ENCODE data around the gene ELMO3. TPM values are rescaled to one million over a fixed set of nuclear protein-coding genes. Genes with fewer than 3 reads are reported as not detected.
A peak's percentile ranks its signal among the peaks of the same experiment; 100 is the strongest.

ELMO3 gene
- total RNA-seq, 4 donors from 2014 or later, result 25.6 to 119 (median 82.2) TPM

GRCh38 chr16:67184995-67185650 is 13.8 kb upstream of the ELMO3 start:
- peak overlapping the region in 2 of 4 donors; percentile 58 to 72 for H3K4me3 ChIP-seq

GRCh38 chr16:67185651-67186134 is 13.2 kb upstream of the ELMO3 start:
- Histone ChIP-seq H3K9me3 (no peaks in the 10 kb centered on the region), H3K4me1 (peaks cover 6 to 45% (median 15%) of the 10 kb centered on the region in 4 donors), H3K36me3 (no peaks in the 10 kb centered on the region), H3K27me3 (no peaks in the 10 kb centered on the region), H3K27ac (peak overlapping the region in 1 of 4 donors; percentile 38), H3K4me3 (peak overlapping the region in 2 of 4 donors; percentile 58 to 72)
- no peak for TF ChIP-seq POLR2A (IDR thresholded peaks at IDR 0.05)
- DNase-seq, result no peak

More at GRCh38 chr16:67184995-67185650, 13.8 kb upstream of the ELMO3 start:
- Histone ChIP-seq H3K36me3 (no peaks in the 10 kb centered on the region), H3K27ac (peak overlapping the region in 2 of 4 donors; percentile 38 to 92), H3K4me1 (peaks cover 6 to 44% (median 15%) of the 10 kb centered on the region in 4 donors), H3K27me3 (no peaks in the 10 kb centered on the region), H3K9me3 (no peaks in the 10 kb centered on the region)
- TF ChIP-seq POLR2A (IDR thresholded peaks at IDR 0.05), result no peak
- TF ChIP-seq CTCF (IDR thresholded peaks at IDR 0.05), result peak; percentile 75 to 89 (median 86)
- DNase-seq, result peak; percentile 91 to 96 (median 93)

GRCh38 chr16:67186550-67186950 is 12.4 kb upstream of the ELMO3 start:
- no peak overlapping the region for H3K27ac ChIP-seq
- TF ChIP-seq CTCF (IDR thresholded peaks at IDR 0.05) (no peak), POLR2A (IDR thresholded peaks at IDR 0.05) (no peak)
- no peaks in the 10 kb centered on the region for H3K27me3 ChIP-seq

GRCh38 chr16:67187175-67187890 is 11.6 kb upstream of the ELMO3 start:
- H3K27me3 ChIP-seq, result no peaks in the 10 kb centered on the region
- no peaks in the 10 kb centered on the region for H3K36me3 ChIP-seq
- no peak overlapping the region for H3K4me3 ChIP-seq
- no peak for DNase-seq
- no peak for TF ChIP-seq POLR2A (IDR thresholded peaks at IDR 0.05)
- TF ChIP-seq CTCF (IDR thresholded peaks at IDR 0.05), result no peak
- H3K4me1 ChIP-seq, result peaks cover 6 to 40% (median 15%) of the 10 kb centered on the region in 4 donors
- no peak overlapping the region for H3K27ac ChIP-seq
- H3K9me3 ChIP-seq, result no peaks in the 10 kb centered on the region

More at GRCh38 chr16:67186550-67186950, 12.4 kb upstream of the ELMO3 start:
- H3K4me1 ChIP-seq, result peaks cover 6 to 45% (median 15%) of the 10 kb centered on the region in 4 donors
- no peak overlapping the region for H3K4me3 ChIP-seq
- H3K36me3 ChIP-seq, result no peaks in the 10 kb centered on the region
- H3K9me3 ChIP-seq, result no peaks in the 10 kb centered on the region
- DNase-seq, result no peak

GRCh38 chr16:67188323-67188722 is 10.6 kb upstream of the ELMO3 start:
- DNase-seq, result no peak
- TF ChIP-seq CTCF (IDR thresholded peaks at IDR 0.05) (no peak), POLR2A (IDR thresholded peaks at IDR 0.05) (no peak)
- no peaks in the 10 kb centered on the region for H3K9me3 ChIP-seq
- H3K27me3 ChIP-seq, result no peaks in the 10 kb centered on the region
- H3K36me3 ChIP-seq, result no peaks in the 10 kb centered on the region
- H3K4me1 ChIP-seq, result peaks cover 3 to 39% (median 23%) of the 10 kb centered on the region in 4 donors
- no peak overlapping the region for H3K27ac ChIP-seq
- H3K4me3 ChIP-seq, result no peak overlapping the region

- TF ChIP-seq CTCF (IDR thresholded peaks at IDR 0.05) (no peak), POLR2A (IDR thresholded peaks at IDR 0.05) (no peak)
- DNase-seq, result no peak
- H3K27me3 ChIP-seq, result no peaks in the 10 kb centered on the region
- H3K9me3 ChIP-seq, result no peaks in the 10 kb centered on the region
- no peaks in the 10 kb centered on the region for H3K36me3 ChIP-seq
- H3K4me1 ChIP-seq, result peaks cover 3 to 43% (median 28%) of the 10 kb centered on the region in 4 donors
- no peak overlapping the region for H3K27ac ChIP-seq
- H3K4me3 ChIP-seq, result no peak overlapping the region
These were observed 10.1 kb upstream of the ELMO3 start for GRCh38 chr16:67188798-67189197.
